Measurements from ENCODE around the gene BCAR3.
"Not testable (repeated sequence)": the region's sequence is repeated elsewhere in the genome, so short reads cannot be mapped to it uniquely, and the experiment has no call there.

BCAR3 gene

DNA sequence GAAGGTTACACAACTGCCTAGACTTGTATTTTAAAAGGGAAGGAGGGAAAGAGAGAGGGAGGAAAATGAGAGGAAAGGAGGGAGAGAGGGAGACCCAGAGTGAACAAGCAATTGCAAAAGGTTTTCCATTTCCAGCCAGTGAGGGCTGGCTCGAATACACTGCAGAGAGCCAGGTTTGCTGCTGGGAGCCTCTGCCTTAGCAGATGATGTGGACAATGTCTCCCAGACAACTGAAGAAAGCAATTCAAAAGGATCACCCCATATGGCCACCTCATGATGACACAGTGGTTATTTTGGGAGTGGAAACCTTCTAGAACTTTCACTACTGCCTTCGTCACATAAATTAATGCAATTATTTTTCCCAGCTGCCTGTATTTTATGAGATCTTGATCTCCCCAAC is 86.4 kb downstream of the BCAR3 start:
- peak; percentile 58 for DNase-seq (ENCODE audit: low spot score)

GRCh38 chr1:93594603-93594880 is 87.1 kb downstream of the BCAR3 start:
- DNase-seq (ENCODE audit: low spot score) = no peak

GRCh38 chr1:93593854-93594602 is 87.6 kb downstream of the BCAR3 start:
- no peak for DNase-seq (ENCODE audit: low spot score)

DNA sequence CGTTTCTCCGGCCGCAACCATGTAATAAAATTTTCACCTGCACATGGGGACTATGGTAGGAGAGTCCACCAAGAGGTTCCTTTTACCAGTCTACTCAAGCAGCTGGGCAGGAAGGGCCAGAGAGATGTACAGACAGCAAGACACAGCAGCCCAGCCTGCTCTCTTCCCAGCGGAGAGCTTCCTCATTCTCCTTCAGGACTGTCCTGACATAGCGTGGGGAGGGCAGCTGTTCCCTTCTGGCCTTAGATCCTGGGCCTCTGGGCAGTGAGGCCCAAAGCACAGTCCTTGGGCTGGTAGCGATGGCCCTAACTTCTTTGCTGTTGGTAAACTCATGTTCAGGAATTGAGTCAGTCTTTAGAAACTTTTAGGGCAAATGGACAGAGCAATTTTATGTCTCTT is 89.1 kb downstream of the BCAR3 start:
- no peak for DNase-seq (ENCODE audit: low spot score)

DNA sequence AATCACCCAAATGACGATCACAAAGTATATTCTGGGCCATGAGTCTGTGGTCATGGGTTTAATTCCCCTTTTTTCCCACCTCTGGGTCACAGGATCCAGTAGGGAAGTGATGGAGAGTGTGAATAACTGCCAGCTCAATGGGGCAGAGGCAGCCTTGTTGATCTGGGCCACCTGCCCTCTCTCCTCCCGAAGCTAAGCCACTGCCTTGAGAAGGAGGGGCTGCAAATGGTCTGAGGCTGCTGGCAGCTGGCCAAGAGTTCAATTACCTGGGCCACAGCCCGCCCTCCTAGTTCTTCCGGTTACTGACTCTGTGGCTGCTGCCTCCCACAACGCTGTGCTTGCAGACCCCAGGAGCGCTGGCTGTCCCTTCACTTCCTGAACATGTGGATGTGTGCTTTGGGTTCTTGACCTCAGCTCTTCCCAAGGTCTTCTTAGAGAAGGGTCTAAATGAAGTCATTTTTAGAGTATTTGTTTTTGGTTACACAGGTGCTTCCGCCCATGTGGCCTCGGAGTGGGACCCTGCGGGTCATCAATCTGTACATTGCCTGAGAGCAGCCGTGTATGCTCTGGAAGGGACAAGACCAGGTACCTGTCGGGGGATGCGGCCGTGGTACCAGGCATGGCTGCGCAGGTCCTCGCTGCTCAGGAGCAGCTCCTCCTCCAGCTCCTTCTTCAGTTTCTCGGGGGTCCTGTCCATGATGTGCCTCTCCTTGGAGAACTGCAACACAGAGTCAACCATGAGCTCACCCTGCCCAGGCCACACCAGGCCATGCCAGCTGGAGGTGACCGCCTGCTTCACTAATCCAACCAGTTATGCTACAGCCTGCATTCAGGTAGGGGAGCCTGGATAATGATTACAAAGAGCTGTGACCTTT is 89.7 kb downstream of the BCAR3 start:
- DNase-seq (ENCODE audit: low spot score) = no peak

GRCh38 chr1:93591291-93591675 is 90.4 kb downstream of the BCAR3 start:
- not testable (repeated sequence) for DNase-seq (ENCODE audit: low spot score)

DNA sequence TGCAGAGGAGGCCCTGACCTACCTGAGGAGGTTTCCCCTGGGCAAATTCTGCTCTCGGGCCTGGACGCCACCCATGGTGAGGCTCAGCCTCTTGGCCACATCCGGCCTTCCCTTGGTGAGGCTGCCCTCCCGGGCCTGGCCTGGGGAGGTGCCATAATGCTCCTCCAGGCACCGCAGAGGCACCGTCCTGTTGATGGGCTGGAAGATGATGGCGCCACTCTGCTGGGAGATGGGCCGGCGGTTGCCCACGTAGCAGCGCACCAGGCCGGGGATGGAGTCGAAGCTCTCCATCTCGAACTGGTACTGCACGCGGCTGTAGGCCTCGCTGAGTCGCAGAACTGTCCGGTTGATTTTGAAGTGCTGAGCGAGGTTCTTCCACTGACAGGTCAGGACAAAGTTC is 92.7 kb downstream of the BCAR3 start:
- DNase-seq (ENCODE audit: low spot score) = no peak

- DNase-seq (ENCODE audit: low spot score) = no peak
Measured at GRCh38 chr1:93588206-93588605, 93.4 kb downstream of the BCAR3 start.

GRCh38 chr1:93587354-93587753 is 94.3 kb downstream of the BCAR3 start:
- DNase-seq (ENCODE audit: low spot score) = no peak

- DNase-seq (ENCODE audit: low spot score) = peak; percentile 64
Measured at GRCh38 chr1:93585059-93585966, 96.3 kb downstream of the BCAR3 start.

- DNase-seq (ENCODE audit: low spot score) = no peak
Measured at GRCh38 chr1:93584261-93585003, 97.2 kb downstream of the BCAR3 start.

GRCh38 chr1:93581917-93582850 is 99.5 kb downstream of the BCAR3 start:
- no peak for DNase-seq (ENCODE audit: low spot score)

DNA sequence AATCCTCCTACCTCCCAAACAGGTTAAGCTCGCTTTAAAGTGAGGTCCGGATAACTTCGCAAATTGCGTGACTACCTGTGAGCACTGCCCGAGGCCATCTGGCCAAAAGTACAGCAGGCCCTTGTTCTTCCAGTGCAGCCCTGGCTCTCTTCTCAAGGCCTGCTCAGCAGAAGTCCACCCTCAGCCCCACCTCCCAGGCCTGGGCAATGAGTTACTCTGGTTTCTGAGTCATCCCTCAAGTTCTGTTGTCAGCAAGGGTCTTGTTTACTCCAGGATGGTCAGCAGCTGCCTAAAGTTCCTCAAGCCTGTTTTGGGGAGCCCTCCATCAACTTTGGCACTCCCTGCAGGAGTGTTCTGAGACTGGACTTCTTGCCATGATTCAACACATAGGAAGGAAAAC is 101.7 kb downstream of the BCAR3 start:
- peak; percentile 67 for DNase-seq (ENCODE audit: low spot score)

DNA sequence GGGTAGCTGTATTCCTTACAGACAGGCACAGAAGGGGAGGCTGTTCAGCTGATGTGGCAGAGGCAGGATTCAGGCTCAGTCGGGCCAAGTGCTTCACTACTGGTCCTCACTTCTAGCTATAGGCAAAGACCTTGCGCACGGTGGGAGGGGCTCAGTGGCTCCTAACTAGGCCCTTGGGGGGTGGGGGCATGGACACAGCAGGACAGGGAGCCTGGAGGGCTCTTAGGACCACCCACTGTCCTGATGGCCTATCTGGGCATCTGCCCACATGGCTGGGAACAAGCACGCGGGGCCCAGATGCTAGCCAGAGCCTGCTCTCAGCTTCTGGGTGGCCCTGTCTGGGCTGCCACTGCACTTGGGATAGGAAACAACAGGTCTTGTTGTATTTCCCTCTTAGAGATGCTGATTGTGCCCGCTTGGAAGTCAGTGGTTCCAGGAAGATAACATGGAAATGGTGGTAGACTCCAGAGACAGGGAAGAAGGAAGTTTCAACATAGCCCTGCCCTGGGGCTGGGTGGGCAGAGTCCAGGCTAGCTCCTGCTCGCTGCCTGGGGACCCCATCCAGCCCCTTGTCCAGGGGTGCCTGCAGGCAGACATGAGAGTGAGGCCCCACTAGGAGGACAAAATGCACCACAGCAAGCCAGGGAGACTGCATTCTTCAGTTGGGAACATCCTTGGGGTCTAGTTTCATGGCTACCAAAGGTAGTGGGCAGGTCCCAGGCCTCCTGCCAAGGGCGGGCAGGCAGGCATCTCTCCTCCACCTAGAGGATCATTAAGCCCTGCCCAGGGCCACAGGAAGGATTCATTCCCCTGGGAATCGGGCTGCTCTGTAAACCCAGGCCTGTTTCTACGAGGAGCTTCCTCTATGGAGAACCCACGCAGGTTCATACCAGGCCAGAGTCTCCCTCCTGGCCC is 102.5 kb downstream of the BCAR3 start:
- DNase-seq (ENCODE audit: low spot score) = no peak

GRCh38 chr1:93578433-93578830 is 103.2 kb downstream of the BCAR3 start:
- DNase-seq (ENCODE audit: low spot score) = no peak

GRCh38 chr1:93577536-93578432 is 103.9 kb downstream of the BCAR3 start:
- no peak for DNase-seq (ENCODE audit: low spot score)

DNA sequence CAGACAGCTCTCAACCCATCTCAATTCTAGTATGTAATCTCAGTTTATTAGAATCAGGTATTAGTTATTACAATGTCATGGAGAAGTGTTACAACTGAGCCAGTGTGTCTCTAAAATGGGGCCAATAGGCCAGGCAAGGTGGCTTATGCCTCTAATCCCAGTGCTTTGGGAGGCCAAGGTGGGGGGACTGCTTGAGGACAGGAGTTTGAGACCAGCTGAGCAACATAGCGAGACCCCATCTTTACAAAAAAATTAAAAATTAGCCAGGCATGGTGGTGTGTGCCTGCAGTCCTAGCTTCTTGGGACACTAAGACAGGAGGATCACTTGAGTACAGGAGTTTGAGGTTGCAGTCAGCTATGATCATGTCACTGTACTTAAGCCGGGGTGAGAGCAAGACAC is 104.9 kb downstream of the BCAR3 start:
- DNase-seq (ENCODE audit: low spot score) = no peak

DNA sequence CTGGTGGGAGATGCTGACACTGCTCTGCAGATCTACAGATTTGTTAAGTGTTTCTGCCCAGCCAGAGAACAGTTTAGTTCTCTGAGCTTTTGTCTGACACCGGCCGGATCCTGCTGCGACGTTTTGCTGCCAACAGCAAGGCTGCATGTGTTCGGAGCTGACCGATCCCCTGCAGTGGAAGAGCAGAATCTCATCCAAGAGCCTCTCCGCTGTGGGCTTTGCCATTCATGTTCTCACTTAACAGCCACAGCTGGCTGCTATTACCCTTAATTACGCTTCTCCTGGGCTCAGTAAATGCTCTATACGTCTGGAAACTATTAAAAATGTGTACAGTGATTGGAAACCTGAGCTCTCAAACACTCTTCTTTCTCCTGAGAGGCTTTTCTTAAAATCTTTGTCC is 105.3 kb downstream of the BCAR3 start:
- DNase-seq (ENCODE audit: low spot score) = no peak
